Measurements from ENCODE around the gene NCL.

NCL gene

GRCh38 chr2:231476920-231477319 is 12.6 kb upstream of the NCL start:
- no peak for TF ChIP-seq CTCF (IDR thresholded peaks at IDR 0.05; ENCODE audit: insufficient read depth, low read length, poor library complexity, severe bottlenecking)
- Histone ChIP-seq H3K27me3 (replicated peaks; ENCODE audit: control insufficient read depth, insufficient read depth, low read length) (no peaks in the 10 kb centered on the region), H3K4me3 (replicated peaks; ENCODE audit: low read depth, low read length) (no peak overlapping the region), H3K36me3 (ENCODE audit: control insufficient read depth, insufficient read depth, low read length) (no peaks in the 10 kb centered on the region)
- DNase-seq (ENCODE audit: extremely low read depth, insufficient read length), result no peak

- Histone ChIP-seq H3K36me3 (ENCODE audit: control insufficient read depth, insufficient read depth, low read length) (no peaks in the 10 kb centered on the region), H3K4me3 (replicated peaks; ENCODE audit: low read depth, low read length) (no peak overlapping the region), H3K27me3 (replicated peaks; ENCODE audit: control insufficient read depth, insufficient read depth, low read length) (no peaks in the 10 kb centered on the region)
- TF ChIP-seq CTCF (IDR thresholded peaks at IDR 0.05; ENCODE audit: insufficient read depth, low read length, poor library complexity, severe bottlenecking), result no peak
- DNase-seq (ENCODE audit: extremely low read depth, insufficient read length), result no peak
Observed at GRCh38 chr2:231475965-231476364, 11.7 kb upstream of the NCL start.

GRCh38 chr2:231472816-231473215 is 8.5 kb upstream of the NCL start:
- Histone ChIP-seq H3K27me3 (replicated peaks; ENCODE audit: control insufficient read depth, insufficient read depth, low read length) (no peaks in the 10 kb centered on the region), H3K36me3 (ENCODE audit: control insufficient read depth, insufficient read depth, low read length) (no peaks in the 10 kb centered on the region), H3K4me3 (replicated peaks; ENCODE audit: low read depth, low read length) (no peak overlapping the region)
- DNase-seq (ENCODE audit: extremely low read depth, insufficient read length), result no peak
- TF ChIP-seq CTCF (IDR thresholded peaks at IDR 0.05; ENCODE audit: insufficient read depth, low read length, poor library complexity, severe bottlenecking), result no peak

GRCh38 chr2:231470246-231470900 is 6.1 kb upstream of the NCL start:
- Histone ChIP-seq H3K4me3 (replicated peaks; ENCODE audit: low read depth, low read length) (no peak overlapping the region), H3K27me3 (replicated peaks; ENCODE audit: control insufficient read depth, insufficient read depth, low read length) (no peaks in the 10 kb centered on the region), H3K36me3 (ENCODE audit: control insufficient read depth, insufficient read depth, low read length) (no peaks in the 10 kb centered on the region)
- no peak for TF ChIP-seq CTCF (IDR thresholded peaks at IDR 0.05; ENCODE audit: insufficient read depth, low read length, poor library complexity, severe bottlenecking)
- no peak for DNase-seq (ENCODE audit: extremely low read depth, insufficient read length)

- H3K36me3 ChIP-seq (ENCODE audit: control insufficient read depth, insufficient read depth, low read length), result no peaks in the 10 kb centered on the region
- H3K27me3 ChIP-seq (replicated peaks; ENCODE audit: control insufficient read depth, insufficient read depth, low read length), result no peaks in the 10 kb centered on the region
- TF ChIP-seq CTCF (IDR thresholded peaks at IDR 0.05; ENCODE audit: insufficient read depth, low read length, poor library complexity, severe bottlenecking), result no peak
- no peak overlapping the region for H3K4me3 ChIP-seq (replicated peaks; ENCODE audit: low read depth, low read length)
- DNase-seq (ENCODE audit: extremely low read depth, insufficient read length), result no peak
Observed at GRCh38 chr2:231469583-231469950, 5.3 kb upstream of the NCL start.
